OCI-M1 (cell line): ENCODE measurements around the gene TMED1.
"Not testable (repeated sequence)": the region's sequence is repeated elsewhere in the genome, so short reads cannot be mapped to it uniquely, and the experiment has no call there.

ENCODE experiments used
- DNase-seq: peaks from one replicate; lab custom pipeline; 2025; lab: John Stamatoyannopoulos, UW

TMED1 gene

DNA sequence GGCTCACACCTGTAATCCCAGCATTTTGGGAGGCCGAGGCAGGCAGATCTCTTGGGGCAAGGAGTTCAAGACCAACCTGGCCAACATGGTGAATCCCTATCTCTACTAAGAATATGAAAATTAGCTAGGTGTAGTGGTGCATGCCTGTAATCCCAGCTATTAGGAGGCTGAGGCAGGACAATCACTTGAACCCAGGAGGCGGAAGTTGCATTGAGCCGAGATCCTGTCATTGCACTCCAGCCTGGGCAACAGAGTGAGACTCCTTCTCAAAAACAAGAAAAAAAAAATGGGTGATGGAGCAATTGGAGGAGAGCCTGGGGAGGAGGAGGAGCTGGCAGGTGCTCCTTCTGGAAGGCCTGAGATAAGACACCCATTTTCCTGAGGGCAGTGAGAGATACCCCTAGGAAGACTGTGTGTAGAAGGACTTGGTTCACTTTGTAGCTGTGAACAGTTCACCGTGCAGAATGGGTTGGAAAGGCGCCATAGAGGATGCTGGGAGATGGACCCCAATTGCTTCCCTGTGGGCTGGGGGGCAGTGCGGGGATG is 26.6 kb upstream of the TMED1 start:
- peak; percentile 95 for DNase-seq

DNA sequence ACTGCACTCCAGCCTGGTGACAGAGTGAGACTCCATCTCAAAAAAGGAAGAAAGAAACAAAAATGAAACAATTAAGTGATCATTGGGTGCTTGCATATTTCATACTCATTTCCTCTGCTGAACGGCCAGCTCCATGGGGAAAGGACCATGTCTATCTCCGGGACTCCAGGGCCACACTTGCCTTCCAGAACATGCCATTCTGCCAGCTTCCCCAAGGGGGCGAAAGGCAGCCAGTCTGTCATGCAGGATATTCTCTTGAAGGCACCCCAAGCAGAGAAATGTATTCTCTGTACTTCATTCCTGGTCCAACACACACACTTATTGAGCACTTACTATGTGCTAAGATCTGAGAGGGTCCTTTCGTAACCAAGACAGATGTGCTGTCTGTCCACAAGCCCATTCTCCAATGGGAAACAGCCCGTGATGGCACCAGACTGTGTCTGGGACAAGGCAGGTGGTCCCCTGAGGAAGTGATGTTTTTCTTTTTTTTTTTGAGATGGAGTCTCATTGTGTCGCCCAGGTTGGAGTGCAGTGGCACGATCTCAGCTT is 25.2 kb upstream of the TMED1 start:
- DNase-seq, result peak; percentile 92

DNA sequence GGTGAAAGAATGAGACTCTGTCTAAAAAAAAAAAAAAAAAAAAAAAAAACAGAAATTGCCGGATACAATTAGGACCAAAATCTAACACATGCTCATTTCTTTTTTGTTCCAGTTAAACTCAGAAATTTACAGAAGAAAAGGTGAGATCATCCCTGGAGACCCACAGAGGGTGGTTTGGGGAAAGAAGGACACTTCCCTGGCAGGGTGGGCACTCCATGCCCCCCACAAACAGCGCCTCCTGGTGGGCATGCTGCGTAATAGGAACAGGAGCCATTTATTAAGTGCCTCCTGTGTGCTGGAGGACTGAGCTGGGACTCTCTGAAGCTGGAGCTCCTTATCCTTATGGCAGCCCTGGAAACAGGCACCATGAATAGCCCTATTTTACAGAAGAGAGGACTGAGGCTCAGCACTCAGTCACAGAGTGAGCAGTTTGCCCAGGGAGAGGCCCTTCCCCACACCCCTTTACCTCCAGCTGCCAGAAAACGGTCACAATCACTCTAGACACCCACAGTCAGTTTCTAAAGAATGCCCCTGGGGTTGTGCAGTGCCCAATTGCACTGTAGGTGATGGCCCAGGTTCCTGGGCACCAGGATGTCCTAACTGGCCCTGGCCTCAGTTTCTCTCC is 22.3 kb upstream of the TMED1 start:
- peak; percentile 80 for DNase-seq

DNA sequence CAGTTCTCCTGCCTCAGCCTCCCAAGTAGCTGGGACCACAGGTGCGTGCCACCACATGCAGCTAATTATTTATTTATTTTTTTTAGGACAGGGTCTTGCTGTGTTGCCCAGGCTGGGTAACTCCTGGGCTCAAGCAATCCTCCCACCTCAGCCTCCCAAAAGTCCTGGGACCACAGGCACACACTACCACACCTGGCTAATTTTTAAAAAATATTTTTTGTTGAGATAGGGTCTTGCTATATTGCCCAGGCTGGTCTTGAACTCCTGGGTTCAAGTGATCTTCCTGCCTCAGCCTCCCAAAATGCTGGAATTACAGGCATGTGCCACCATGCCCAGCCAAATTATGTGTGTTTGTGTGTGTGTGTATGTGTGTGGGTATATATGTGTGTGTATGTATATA is 20.9 kb upstream of the TMED1 start:
- DNase-seq, result not testable (repeated sequence)

DNA sequence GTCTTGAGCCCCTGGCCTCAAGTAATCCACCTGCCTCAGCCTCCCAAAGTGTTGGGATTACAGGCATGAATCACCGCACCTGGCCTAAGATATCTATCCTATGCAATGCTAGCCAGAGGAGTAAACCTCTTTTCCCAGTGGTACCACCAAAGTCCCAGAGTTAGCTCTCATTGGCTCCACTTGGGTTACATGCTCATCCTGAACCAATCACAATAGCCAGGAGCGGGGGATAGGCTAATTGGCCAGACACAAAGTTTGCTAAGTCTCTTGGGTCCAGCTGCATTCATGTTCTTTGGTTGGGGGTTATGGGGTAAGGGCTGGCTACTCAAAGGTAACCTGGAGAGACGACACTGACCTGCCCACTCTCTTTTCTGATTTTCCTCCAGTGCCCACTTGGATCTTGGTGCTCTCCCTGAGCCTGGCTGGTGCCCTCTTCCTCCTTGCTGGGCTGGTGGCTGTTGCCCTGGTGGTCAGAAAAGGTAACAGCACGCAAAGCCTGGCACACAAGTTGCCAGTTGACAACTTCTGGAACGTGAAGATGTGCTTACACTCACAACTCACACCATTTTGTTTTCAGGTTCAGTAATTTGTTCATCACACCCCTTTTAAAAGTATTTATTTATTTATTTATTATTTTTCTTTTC is 20.0 kb upstream of the TMED1 start:
- peak; percentile 62 for DNase-seq

DNA sequence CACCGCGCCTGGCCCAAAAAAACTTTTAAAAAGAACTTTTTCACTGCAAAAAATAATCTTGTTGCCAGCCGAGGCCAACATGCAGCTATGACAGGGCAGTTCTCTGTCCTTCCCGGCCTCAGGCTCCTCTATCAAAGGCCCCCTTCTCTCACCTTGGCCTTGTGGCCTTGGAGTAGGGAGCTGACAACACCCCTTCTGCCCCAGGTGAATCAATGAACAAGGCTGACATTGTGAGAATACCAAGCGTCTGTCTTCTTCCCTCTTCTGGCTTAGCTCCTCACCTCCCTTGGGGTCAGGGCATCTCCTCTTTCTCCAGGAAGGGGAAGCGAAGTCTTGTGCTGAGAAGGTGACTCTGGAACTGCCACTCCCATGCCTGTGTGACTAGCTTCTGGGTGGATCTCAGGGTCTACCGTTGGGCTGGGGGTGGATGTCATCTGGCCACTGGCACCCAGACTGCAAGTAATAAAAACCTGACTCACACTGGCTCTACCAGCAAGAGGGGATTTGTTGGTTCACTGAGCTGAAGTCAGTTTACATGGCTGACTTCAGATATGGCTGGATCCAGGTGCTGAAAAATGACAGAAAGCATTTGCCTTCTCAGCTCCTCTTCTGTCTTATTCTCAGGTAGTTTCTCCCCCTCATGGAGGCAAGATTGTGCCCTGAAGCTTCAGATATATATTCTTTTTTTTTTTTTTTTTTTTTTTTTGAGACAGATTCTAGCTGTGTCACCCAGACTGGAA is 18.5 kb upstream of the TMED1 start:
- no peak for DNase-seq

DNA sequence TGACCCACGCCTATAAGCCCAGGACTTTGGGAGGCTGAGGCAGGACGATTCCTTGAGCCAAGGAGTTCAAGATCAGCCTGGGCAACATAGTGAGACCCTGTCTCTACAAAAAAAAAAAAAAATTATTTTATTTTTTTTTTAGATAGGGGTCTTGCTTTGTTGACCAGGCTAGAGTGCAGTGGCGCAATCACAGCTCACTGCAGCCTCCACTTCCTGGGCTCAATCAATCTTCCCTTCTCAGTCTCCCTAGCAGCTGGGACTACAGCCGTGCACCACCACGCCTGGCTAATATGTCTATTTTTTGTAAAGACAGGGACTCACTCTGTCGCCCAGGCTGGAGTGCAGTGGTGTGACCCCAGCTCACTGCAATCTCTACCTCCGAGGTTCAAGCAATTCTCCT is 16.9 kb upstream of the TMED1 start:
- DNase-seq, result no peak

DNA sequence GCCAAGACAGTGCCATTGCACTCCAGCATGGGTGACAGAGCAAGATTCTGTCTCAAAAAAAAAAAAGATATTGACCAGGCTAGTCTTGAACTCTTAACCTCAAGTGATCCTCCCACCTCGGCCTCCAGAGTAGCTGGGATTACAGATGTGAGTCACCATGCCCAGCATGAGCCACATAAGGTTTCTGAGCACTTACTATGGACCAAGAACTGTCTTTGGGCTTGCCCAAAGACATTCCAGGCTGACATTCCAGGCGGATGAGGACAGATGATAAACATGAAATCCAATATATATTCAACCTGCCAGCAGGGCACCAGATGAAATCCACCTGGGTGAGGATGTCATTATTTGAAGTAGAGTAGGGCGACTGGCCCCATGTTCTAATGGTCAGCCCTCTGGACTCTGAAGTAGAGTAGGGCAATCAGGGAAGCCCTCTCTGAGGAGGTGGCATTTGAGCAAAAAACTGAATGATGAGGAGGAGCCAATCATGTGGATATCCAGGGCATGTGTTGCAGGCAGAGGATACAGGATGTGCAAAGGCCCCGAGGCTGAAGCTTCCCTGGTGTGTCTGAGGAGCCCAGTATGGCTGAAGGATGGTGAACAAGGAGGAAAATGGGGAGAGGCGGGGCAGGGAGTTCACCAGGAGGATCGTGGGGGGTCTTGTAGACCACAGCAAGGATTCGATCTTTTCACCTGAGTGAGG is 16.2 kb upstream of the TMED1 start:
- DNase-seq, result no peak

DNA sequence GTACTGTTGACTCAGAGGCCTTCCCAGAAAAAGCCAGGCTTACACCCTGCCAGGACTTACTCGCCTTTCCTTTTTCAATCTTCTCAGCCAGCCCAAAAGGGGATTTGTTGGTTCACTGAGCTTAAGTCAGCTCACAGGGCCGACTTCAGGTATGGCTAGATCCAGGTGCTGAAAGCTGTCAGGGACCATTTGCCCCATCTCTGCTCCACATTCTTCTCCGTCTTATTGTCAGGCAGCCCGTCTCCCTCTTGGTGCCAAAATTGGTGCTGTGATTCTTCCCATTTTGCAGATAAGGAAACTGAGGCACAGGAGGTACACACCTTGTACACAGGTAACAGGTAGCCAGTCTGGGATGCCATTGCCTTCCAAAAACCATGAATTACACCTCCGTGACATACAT is 14.6 kb upstream of the TMED1 start:
- DNase-seq, result no peak

DNA sequence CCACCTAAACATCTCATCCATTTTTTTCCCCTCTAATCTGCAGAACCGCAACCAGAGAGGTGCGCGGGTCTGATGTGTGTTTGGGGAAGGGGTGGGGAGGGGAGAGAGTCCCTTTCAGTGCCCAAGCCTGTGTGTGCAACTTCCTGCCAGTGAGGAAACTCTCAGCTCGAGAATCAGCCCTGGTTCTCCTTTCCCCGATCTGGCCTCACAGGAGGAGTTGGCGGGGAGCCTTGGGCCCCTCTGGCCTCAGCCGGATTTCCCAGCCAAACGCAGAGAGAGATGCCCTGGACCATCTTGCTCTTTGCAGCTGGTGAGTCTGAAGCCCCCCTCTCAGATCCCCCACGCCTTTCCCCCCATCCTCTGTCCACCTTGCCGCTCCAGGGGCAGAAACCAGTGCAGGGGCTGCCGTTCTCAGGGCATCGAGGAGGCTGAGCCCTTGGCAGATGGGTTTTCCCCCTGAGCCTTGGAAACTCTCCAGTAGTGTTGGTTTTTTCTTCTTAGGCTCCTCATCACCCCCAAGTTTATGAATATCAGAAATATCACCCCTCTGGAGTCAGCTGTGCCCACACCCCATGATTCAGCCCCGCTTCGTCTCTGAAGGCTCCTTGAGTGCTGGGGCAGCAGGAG is 12.3 kb upstream of the TMED1 start, which contains the start of gene C19orf38:
Gene C19orf38 (plus strand): TSS at position 186 of the 627 bp plus-strand sequence. CDS start 94 bp downstream, at position 280.
- no peak for DNase-seq

DNA sequence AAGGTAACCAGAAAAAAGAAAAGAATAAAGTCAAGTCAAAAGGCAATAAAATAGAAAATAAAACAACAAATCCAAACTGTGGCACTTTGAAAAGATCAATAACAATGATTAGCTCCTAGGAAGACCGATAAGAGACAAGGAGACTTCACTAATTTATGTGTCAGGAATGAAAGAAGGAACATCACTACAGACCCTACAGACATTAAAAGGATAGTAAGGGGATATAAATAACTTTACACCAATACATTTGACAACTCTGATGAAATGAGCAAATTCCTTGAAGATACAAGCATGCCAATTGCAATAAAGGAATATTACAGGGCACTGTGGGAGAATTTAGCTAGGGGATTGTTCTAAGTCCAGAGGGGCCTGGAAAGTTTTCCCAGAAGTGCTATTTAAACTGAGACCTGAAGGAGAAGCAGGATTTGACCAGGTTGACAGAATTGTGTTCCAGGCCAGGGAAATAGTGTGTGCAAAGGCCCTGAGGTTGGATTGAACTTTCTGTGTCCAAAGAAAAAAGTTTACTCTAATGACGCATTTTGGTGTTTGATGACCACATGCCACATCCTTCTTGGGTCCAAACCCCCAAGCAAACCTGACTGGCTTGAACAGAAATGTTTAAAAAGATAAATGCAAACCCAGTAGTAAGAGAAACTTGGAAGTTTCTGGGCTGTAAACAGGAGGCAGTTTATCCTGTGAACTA is 10.6 kb upstream of the TMED1 start:
- DNase-seq, result peak; percentile 60

DNA sequence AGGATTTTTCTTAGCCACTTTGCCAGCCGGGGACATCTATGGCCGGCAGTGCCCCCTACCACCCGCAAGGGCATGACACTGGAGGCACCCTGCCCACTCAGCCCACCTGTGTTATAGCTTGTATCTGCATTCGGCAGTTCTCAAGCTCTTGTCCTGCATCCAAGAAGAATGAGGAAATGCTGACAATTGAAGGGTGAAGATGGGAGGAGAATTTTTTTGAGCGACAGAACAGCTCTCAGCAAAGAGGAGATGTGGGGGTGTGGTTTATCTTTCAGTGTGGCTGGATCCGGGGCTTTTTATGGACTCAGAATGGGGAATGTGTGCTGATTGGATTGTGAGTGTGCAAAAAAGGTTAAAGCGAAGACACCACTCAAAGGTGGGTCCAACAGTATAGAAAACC is 6.8 kb upstream of the TMED1 start:
- no peak for DNase-seq

DNA sequence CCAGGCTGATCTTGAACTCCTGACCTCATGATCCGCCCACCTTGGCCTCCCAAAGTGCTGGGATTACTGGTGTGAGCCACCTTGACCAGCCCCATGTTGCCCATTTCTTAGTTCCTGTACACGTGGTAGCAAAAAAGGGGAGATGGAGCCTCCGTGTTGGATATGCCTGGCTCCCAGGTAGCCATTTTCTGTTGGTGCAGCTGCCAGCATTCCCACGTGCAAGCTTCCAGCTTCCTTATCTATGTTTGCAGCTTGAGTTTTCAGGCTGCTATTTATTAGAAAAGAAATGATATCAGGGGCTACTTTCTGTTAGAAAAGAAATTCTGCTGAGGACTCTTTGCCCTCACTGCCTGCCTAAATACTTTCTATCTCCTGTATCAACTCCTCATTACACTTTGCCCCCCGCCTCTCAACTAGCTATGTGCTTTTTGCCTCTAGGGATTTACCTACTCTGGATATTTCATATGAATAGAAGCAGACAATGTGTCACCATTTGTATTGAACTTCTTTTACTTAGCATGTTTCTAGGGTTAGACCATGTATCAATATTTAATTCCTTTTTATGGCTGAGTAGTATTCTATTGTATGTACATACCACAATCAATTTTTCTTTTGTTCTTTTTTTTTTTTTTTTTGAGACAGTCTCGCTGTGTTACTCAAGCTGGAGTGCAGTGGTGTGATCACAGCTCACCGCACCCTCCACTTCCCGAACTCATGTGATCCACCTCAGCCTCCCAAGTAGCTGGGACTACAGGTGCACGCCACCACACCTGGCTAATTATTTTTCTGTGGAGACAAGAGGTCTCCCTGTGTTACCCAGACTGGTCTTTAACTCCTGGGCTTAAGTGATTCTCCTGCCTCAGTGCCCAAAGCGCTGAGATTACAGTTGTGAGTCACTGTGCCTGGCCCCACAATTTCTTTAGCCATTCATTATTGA is 3.4 kb upstream of the TMED1 start:
- peak; percentile 74 for DNase-seq

DNA sequence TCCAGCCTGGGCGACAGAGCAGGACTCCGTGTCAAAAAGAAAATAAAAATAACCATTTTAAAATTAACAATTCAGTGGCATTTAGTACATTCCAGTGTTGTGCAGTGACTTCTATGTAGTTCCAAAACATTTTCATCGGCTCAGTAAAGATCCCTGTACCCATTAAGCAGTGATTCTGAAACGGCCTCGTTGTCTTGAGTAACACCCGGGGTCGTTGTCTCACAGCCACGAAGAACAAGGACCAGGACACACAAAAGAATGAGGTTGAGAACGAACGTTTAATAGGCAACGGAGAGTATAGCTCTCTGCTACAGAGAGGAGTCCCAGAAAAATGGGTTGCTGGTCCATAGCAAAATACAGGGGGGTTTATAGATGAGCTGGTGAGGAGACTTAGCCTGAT is 2.4 kb upstream of the TMED1 start:
- no peak for DNase-seq

DNA sequence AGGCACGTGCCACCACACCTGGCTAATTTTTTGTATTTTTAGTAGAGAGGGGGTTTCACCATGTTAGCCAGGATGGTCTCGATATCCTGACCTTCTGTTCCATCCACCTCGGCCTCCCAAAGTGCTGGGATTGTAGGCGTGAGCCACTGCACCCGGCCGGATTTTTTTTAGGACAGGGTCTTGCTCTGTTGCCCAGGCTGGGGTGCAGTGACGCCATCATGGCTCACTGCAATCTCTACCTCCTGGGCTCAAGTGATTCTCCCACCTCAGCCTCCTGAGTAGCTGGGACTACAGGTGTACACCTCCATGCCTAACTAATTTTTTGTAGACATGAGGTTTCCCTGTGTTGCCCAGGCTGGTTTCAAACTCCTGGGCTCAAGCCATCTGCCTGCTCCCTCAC is 1.6 kb upstream of the TMED1 start:
- DNase-seq, result not testable (repeated sequence)

DNA sequence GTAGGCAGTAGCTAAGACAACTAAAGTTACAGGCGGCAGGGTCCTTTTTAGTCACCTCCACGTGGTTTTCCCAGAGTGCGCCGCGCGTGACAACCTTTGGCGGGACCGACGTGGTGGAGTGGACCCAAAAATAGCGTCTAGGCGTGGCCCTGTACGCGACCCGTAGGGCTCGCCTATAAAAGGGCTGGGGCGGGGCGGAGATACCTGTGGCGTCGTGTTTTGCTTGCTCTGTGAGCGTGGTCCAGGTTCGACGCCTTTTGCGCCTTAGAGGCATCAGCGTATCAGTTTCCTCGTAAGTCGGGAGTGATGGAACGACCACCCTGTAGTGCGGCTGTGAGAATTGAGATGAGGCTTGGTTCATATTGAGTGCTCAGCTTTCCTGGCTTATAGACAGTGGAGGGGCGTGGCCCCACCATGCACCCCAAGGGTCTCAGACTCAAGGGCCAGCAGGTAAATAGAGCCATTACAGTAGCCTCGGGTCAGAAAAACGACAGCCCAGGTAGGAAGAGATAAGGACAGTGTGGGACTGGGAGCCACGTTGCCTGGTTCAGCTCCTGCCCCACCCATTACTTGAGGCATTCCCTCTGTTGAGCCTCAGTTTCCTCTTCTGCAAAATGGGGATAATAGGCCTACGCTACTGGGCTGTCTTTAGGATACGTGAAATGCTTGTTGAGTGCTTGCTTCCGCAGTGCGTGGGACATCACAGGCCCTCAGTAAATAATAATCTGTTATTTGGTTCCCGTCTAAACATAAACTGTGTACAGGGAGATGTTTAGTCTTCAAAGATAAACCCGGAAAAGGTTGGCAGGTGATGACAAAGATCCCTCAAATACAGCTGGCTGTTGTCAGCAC is 693 bp upstream of the TMED1 start:
- DNase-seq, result peak; percentile 100

DNA sequence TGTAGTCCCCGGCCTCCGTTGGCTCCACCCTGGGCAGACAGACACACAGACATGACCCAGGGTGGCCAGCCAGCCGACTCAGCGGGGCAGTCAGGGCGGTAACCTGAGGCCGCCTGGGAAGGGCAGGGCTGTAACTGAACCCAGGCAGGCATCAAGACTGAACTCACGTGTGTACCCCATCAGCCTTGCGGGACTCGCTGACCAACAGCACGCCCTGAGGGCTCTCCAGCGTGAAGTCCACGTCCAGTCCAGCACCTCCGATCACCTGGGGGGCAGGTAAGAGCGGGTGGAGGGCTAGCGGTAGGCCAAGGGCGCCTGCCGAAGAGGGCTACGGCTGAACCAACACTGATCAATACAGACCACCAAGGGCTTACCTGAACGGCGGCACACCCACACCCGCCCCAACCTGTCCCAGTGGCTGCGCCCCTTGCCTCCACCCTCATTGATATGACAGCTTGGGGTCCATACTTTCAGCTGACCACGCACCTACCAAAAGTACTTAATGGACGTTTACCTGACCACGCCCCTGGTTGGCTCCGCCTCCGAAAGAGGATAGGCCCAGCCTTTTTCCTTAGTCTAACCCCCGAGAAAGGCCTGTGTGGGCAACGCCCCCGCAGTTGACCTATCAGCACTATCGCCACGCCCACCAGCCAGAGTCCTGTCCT is 791 bp downstream of the TMED1 start:
- no peak for DNase-seq

DNA sequence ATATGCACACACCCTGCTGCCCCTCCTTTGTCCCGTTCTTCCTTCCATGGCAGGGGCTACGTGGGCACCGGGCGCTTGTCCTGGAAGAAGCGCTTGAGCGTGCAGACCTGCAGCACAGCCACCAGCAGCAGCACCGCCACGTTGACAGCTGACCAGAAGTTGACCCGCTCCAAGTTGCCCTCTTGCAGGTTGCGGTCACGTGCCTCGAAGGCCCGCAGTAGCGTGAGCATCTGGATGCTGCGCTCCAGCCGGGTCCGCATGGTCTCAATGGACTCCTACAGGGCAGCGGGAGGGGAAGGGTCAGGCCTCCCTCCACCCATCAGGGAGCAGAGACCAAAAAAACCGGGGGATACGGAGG is 3.1 kb downstream of the TMED1 start:
- no peak for DNase-seq
